SK-N-SH (cell line): Measurements from ENCODE around the gene SLX4IP. TPM values are rescaled to one million over a fixed set of nuclear protein-coding genes. Genes with fewer than 3 reads are reported as not detected.

ENCODE experiments used
- CTCF ChIA-PET: fragments of 300-600, 350-600 bp; formaldehyde crosslinking; extraction: SDS; loops from one replicate; lab custom pipeline; 2021; lab: Yijun Ruan, JAX
- POLR2A ChIA-PET: fragments of 350-600 bp; sonication (Branson Sonifier 250); formaldehyde crosslinking; extraction: SDS; loops from one replicate; lab custom pipeline; 2020; ENCODE audit warnings: antibody characterized with exemption, inconsistent platforms; lab: Yijun Ruan, JAX
- DNase-seq: peaks from one replicate; pipeline ENCODE4 v3.0.0; 2012
- H2AFZ ChIP-seq: fragments of 200-600 bp; sonication (generic); 2 replicates; pipeline ENCODE4 v1.8.1; 2016; ENCODE audit warnings: antibody characterized with exemption, mild to moderate bottlenecking, low read depth
- H3F3A ChIP-seq: fragments of 200-600 bp; sonication (generic); replicated peaks from 2 replicates; pipeline ENCODE3; 2016; ENCODE audit warnings: antibody characterized with exemption, mild to moderate bottlenecking; ENCODE audit not compliant: insufficient read depth
- H3K27ac ChIP-seq, 2 experiments: fragments of 200-500 bp in 1 of 2; fragments of 200-600 bp in 1 of 2; sonication (Bioruptor generic) in 1 of 2; sonication (generic), shearing (Covaris generic) in 1 of 2; 2 replicates each; pipeline versions ENCODE4 v1.5.1 to v1.6.1; 2014 to 2016; ENCODE audit warnings: low read depth in 2 of 2, inconsistent platforms in 1 of 2, low read length in 1 of 2, mild to moderate bottlenecking in 1 of 2, mixed read lengths in 1 of 2
- H3K27me3 ChIP-seq: fragments of 200-600 bp; sonication (generic), shearing (Covaris generic); 2 replicates; pipeline ENCODE4 v1.6.1; 2016; ENCODE audit warnings: mixed run types; ENCODE audit not compliant: insufficient read depth
- H3K36me3 ChIP-seq, 2 experiments: fragments of 200-500 bp in 1 of 2; fragments of 200-600 bp in 1 of 2; sonication (Bioruptor generic) in 1 of 2; sonication (generic) in 1 of 2; replicated peaks in 1 of 2; 2 replicates each; pipeline versions ENCODE3 to v1.5.1; 2014 to 2016; ENCODE audit warnings: low read length in 1 of 2, mild to moderate bottlenecking in 1 of 2; ENCODE audit not compliant: insufficient read depth in 2 of 2, control insufficient read depth in 1 of 2
- H3K4me1 ChIP-seq, 2 experiments: fragments of 200-500 bp in 1 of 2; fragments of 200-600 bp in 1 of 2; sonication (Bioruptor generic) in 1 of 2; sonication (generic), shearing (Covaris generic) in 1 of 2; 2 replicates each; pipeline versions ENCODE4 v1.5.1 to v1.6.1; 2014 to 2016; ENCODE audit warnings: low read depth in 1 of 2, low read length in 1 of 2, mixed run types in 1 of 2; ENCODE audit not compliant: insufficient read depth in 2 of 2, control insufficient read depth in 1 of 2
- H3K4me2 ChIP-seq: fragments of 200-600 bp; sonication (generic), shearing (Covaris generic); 2 replicates; pipeline ENCODE4 v1.6.1; 2017; ENCODE audit warnings: mixed run types
- H3K4me3 ChIP-seq, 2 experiments: fragments of 200-500 bp in 1 of 2; fragments of 200-600 bp in 1 of 2; sonication (Bioruptor generic) in 1 of 2; sonication (generic), shearing (Covaris generic) in 1 of 2; 2 replicates each; pipeline versions ENCODE4 v1.5.1 to v1.8.1; 2014 to 2016; ENCODE audit warnings: low read depth in 2 of 2, inconsistent platforms in 1 of 2, low read length in 1 of 2, mild to moderate bottlenecking in 1 of 2, mixed read lengths in 1 of 2, moderate library complexity in 1 of 2
- H3K79me2 ChIP-seq: fragments of 200-600 bp; sonication (generic); 2 replicates; pipeline ENCODE4 v1.8.1; 2017; ENCODE audit warnings: mild to moderate bottlenecking; ENCODE audit not compliant: insufficient read depth
- H3K9ac ChIP-seq: fragments of 200-600 bp; sonication (generic); 2 replicates; pipeline ENCODE4 v1.6.1; 2017; ENCODE audit warnings: mixed run types
- H3K9me2 ChIP-seq: fragments of 200-600 bp; sonication (generic); 2 replicates; pipeline ENCODE4 v1.6.1; 2017; ENCODE audit warnings: mixed run types
- H3K9me3 ChIP-seq: fragments of 200-600 bp; sonication (generic); 2 replicates; pipeline ENCODE4 v1.6.1; 2017; ENCODE audit warnings: mixed run types, mild to moderate bottlenecking, moderate library complexity
- H4K20me1 ChIP-seq: fragments of 200-600 bp; sonication (generic); 2 replicates; pipeline ENCODE4 v1.6.1; 2017; ENCODE audit warnings: mild to moderate bottlenecking, mixed run types; ENCODE audit not compliant: insufficient read depth
- CTCF ChIP-seq: fragments of 200-600 bp; sonication (generic); IDR thresholded peaks from 2 replicates; pipeline ENCODE4 v1.6.1; 2017; ENCODE audit warnings: antibody characterized with exemption, mild to moderate bottlenecking, moderate library complexity
- ELF1 ChIP-seq: IDR thresholded peaks from 2 replicates; pipeline ENCODE4 v1.4.0; 2012
- FOSL2 ChIP-seq: IDR thresholded peaks from 2 replicates; pipeline ENCODE4 v1.4.0; 2012; ENCODE audit warnings: low read depth, mild to moderate bottlenecking, moderate library complexity, borderline replicate concordance
- FOXM1 ChIP-seq: IDR thresholded peaks from 2 replicates; pipeline ENCODE4 v1.4.0; 2012; ENCODE audit warnings: low read depth, mild to moderate bottlenecking
- GABPA ChIP-seq: IDR thresholded peaks from 2 replicates; pipeline ENCODE4 v1.4.0; 2012; ENCODE audit warnings: low read depth, mild to moderate bottlenecking
- MAX ChIP-seq: IDR thresholded peaks from 2 replicates; pipeline ENCODE4 v1.4.0; 2012; ENCODE audit warnings: low read depth
- MEF2A ChIP-seq: IDR thresholded peaks from 2 replicates; pipeline ENCODE4 v1.4.0; 2012; ENCODE audit warnings: low read depth, borderline replicate concordance
- RCOR1 ChIP-seq: fragments of 150-350 bp; IDR thresholded peaks from 2 replicates; pipeline ENCODE4 v1.6.1; 2017; ENCODE audit warnings: antibody characterized with exemption, low read length
- REST ChIP-seq: IDR thresholded peaks from 2 replicates; pipeline ENCODE4 v1.6.1; 2012; ENCODE audit warnings: mild to moderate bottlenecking, low read depth, low read length, moderate library complexity
- SIN3A ChIP-seq: IDR thresholded peaks from 2 replicates; pipeline ENCODE4 v1.6.1; 2012; ENCODE audit warnings: low read depth, mild to moderate bottlenecking, low read length, moderate library complexity, borderline replicate concordance
- TAF1 ChIP-seq: IDR thresholded peaks from 2 replicates; pipeline ENCODE4 v1.6.1; 2012; ENCODE audit warnings: low read depth, mild to moderate bottlenecking, low read length, moderate library complexity, borderline replicate concordance
- TCF12 ChIP-seq: IDR thresholded peaks from 2 replicates; pipeline ENCODE4 v1.4.0; 2012
- WGBS: methylation state at CpG from one replicate; pipeline ENCODE4 v1.1.6; 2017; ENCODE audit warnings: low lambda C conversion rate; 5-methylcytosine and 5-hydroxymethylcytosine counted together
- polyA plus RNA-seq, 3 experiments: library from polyadenylated mRNA; depleted of rRNA; stranded (reverse); fragments of >200 nt; gene quantifications; 2 replicates each; pipeline ENCODE4 v1.2.3, GENCODE V29; 2012
- TF ChIP-seq, protein P1 (sequence below): IDR thresholded peaks from 2 replicates; pipeline ENCODE4; 2012
- TF ChIP-seq, protein P2 (sequence below): fragments of 150-350 bp; IDR thresholded peaks from 2 replicates; pipeline ENCODE4 v1.6.1; 2016; ENCODE audit warnings: mild to moderate bottlenecking, low read depth, low read length

Gene SLX4IP
- polyA plus RNA-seq, 1 of the 3 experiments (the other 2 are of a cell fraction), result 1.3 TPM

GRCh38 chr20:10551732-10552724 lies 116.9 kb downstream of the SLX4IP start:
- no peaks in the 10 kb centered on the region for H3K79me2 ChIP-seq
- H4K20me1 ChIP-seq, result no peaks in the 10 kb centered on the region
- POLR2A ChIA-PET, result no interaction called here
- H3K9ac ChIP-seq, result no peak overlapping the region
- no peak overlapping the region for H3K4me2 ChIP-seq
- H3K27me3 ChIP-seq, result no peaks in the 10 kb centered on the region
- H3K4me3 ChIP-seq, result no peak overlapping the region
- peaks cover 3% of the 10 kb centered on the region for H3F3A ChIP-seq
- no peak overlapping the region for H2AFZ ChIP-seq
- H3K9me2 ChIP-seq, result no peaks in the 10 kb centered on the region
- CTCF ChIA-PET, result interaction anchor here (0.7 to 1.8 kb wide), 17 partner anchors 9 to 726 kb away, joined by 3 to 9 read pairs (median 3); no protein-coding TSS in a partner anchor
- TF ChIP-seq SIN3A, result no peak
- no peak for TF ChIP-seq CTCF
- TF ChIP-seq MEF2A, result no peak
- TF ChIP-seq MAX, result no peak
- no peak for TF ChIP-seq TCF12
- no peak for TF ChIP-seq FOSL2
- TF ChIP-seq, protein P1, sequence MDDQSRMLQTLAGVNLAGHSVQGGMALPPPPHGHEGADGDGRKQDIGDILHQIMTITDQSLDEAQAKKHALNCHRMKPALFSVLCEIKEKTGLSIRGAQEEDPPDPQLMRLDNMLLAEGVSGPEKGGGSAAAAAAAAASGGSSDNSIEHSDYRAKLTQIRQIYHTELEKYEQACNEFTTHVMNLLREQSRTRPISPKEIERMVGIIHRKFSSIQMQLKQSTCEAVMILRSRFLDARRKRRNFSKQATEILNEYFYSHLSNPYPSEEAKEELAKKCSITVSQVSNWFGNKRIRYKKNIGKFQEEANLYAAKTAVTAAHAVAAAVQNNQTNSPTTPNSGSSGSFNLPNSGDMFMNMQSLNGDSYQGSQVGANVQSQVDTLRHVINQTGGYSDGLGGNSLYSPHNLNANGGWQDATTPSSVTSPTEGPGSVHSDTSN, result no peak
- no peak for TF ChIP-seq FOXM1
- TF ChIP-seq RCOR1, result no peak
- TF ChIP-seq TAF1, result no peak
- TF ChIP-seq GABPA, result no peak
- TF ChIP-seq, protein P2, sequence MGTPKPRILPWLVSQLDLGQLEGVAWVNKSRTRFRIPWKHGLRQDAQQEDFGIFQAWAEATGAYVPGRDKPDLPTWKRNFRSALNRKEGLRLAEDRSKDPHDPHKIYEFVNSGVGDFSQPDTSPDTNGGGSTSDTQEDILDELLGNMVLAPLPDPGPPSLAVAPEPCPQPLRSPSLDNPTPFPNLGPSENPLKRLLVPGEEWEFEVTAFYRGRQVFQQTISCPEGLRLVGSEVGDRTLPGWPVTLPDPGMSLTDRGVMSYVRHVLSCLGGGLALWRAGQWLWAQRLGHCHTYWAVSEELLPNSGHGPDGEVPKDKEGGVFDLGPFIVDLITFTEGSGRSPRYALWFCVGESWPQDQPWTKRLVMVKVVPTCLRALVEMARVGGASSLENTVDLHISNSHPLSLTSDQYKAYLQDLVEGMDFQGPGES, result no peak
- no peak for TF ChIP-seq REST
- TF ChIP-seq ELF1, result no peak
- H3K9me3 ChIP-seq, result no peaks in the 10 kb centered on the region
- no peaks in the 10 kb centered on the region for H3K36me3 ChIP-seq
- 92% methylated on average over 8 of the region's 8 CpGs for WGBS
- peaks cover 7 to 17% of the 10 kb centered on the region in 2 experiments; a peak in 3 of 4 replicates for H3K4me1 ChIP-seq
- no peak for DNase-seq
- H3K27ac ChIP-seq, result no peak overlapping the region
